ENCODE measurements around the gene MRPL37. TPM values are rescaled to one million over a fixed set of nuclear protein-coding genes. Genes with fewer than 3 reads are reported as not detected.

MRPL37 gene
- total and polyA plus RNA-seq, 12 donors: 24.9 to 174 (median 107) TPM

GRCh38 chr1:54172614-54173599 is 27.1 kb upstream of the MRPL37 start:
- Histone ChIP-seq H3K27ac (peak overlapping the region; percentile 46 to 86 (median 81)), H3K36me3 (replicated peaks in 1 of 2) (peaks cover 0 to 3% of the 10 kb centered on the region in 2 donors), H3K4me1 (replicated peaks in 1 of 2) (peaks cover 20 to 23% of the 10 kb centered on the region in 2 donors), H3K4me3 (no peak overlapping the region), H3K27me3 (no peaks in the 10 kb centered on the region), H3K9me3 (replicated peaks in 1 of 3) (no peaks in the 10 kb centered on the region)
- TF ChIP-seq POLR2A (IDR thresholded peaks at IDR 0.05) (no peak), CTCF (IDR thresholded peaks at IDR 0.05) (no peak)
- intact Hi-C loops (cut with DNase I): no loop called here
- WGBS, 4 donors: 40 to 44% (median 41%) methylated on average over 10 of the region's 10 CpGs
- DNase-seq: peak; percentile 77 to 91 (median 83)

GRCh38 chr1:54173681-54174080 is 26.3 kb upstream of the MRPL37 start:
- peak overlapping the region; percentile 46 to 86 (median 81) for H3K27ac ChIP-seq
- no peaks in the 10 kb centered on the region for H3K27me3 ChIP-seq
- peaks cover 0 to 6% of the 10 kb centered on the region in 2 donors for H3K36me3 ChIP-seq (replicated peaks in 1 of 2)
- peak in 5 of 7 donors; percentile 25 to 73 (median 28) for DNase-seq
- TF ChIP-seq CTCF (IDR thresholded peaks at IDR 0.05): no peak
- TF ChIP-seq POLR2A (IDR thresholded peaks at IDR 0.05): no peak
- intact Hi-C loops (cut with DNase I): no loop called here
- 29 to 68% (median 62%) methylated on average over 1 to 9 of the region's 9 CpGs for WGBS, 4 donors
- H3K4me1 ChIP-seq (replicated peaks in 1 of 2): peaks cover 20 to 23% of the 10 kb centered on the region in 2 donors
- no peak overlapping the region for H3K4me3 ChIP-seq
- H3K9me3 ChIP-seq (replicated peaks in 1 of 3): no peaks in the 10 kb centered on the region

GRCh38 chr1:54174106-54174505 is 25.9 kb upstream of the MRPL37 start:
- intact Hi-C loops (cut with DNase I): no loop called here
- WGBS, 4 donors: 73 to 88% (median 87%) methylated on average over 4 of the region's 4 CpGs
- peak overlapping the region in 2 of 5 donors; percentile 81 to 83 for H3K27ac ChIP-seq
- no peaks in the 10 kb centered on the region for H3K27me3 ChIP-seq
- H3K36me3 ChIP-seq (replicated peaks in 1 of 2): peaks cover 0 to 9% of the 10 kb centered on the region in 2 donors
- no peak overlapping the region for H3K4me3 ChIP-seq
- no peak for DNase-seq
- TF ChIP-seq POLR2A (IDR thresholded peaks at IDR 0.05) (no peak), CTCF (IDR thresholded peaks at IDR 0.05) (no peak)
- H3K9me3 ChIP-seq (replicated peaks in 1 of 3): no peaks in the 10 kb centered on the region
- peaks cover 20 to 23% of the 10 kb centered on the region in 2 donors for H3K4me1 ChIP-seq (replicated peaks in 1 of 2)

- peaks cover 0 to 9% of the 10 kb centered on the region in 2 donors for H3K36me3 ChIP-seq (replicated peaks in 1 of 2)
- H3K4me1 ChIP-seq (replicated peaks in 1 of 2): peaks cover 20 to 23% of the 10 kb centered on the region in 2 donors
- no peak overlapping the region for H3K4me3 ChIP-seq
- intact Hi-C loops (cut with DNase I): no loop called here
- H3K27me3 ChIP-seq: no peaks in the 10 kb centered on the region
- TF ChIP-seq POLR2A (IDR thresholded peaks at IDR 0.05): no peak
- TF ChIP-seq CTCF (IDR thresholded peaks at IDR 0.05): no peak
- H3K27ac ChIP-seq: no peak overlapping the region
- no peaks in the 10 kb centered on the region for H3K9me3 ChIP-seq (replicated peaks in 1 of 3)
- 95 to 98% (median 95%) methylated on average over 6 of the region's 6 CpGs for WGBS, 4 donors
- DNase-seq: no peak
Measured at GRCh38 chr1:54176621-54177327, 23.2 kb upstream of the MRPL37 start.

Data from adrenal gland (tissue), 12 donors.